Large intestine (tissue), 3 donors: ENCODE measurements around the gene BPIFB1. TPM values are rescaled to one million over a fixed set of nuclear protein-coding genes. Genes with fewer than 3 reads are reported as not detected.

Source experiments
- DNase-seq, 2 donors: peaks; one replicate each; pipeline versions ENCODE4 v3.0.0 to v3.0.0-alpha.2; 2013
- H3K27ac ChIP-seq: one replicate; pipeline ENCODE4 v1.5.1; 2013; ENCODE audit warnings: low read length
- H3K27me3 ChIP-seq: 2 replicates; pipeline ENCODE4 v1.6.1; 2013; ENCODE audit warnings: low read length; ENCODE audit not compliant: control insufficient read depth, insufficient read depth
- H3K36me3 ChIP-seq: 2 replicates; pipeline ENCODE4 v1.6.1; 2013; ENCODE audit warnings: low read length; ENCODE audit not compliant: control insufficient read depth, insufficient read depth
- H3K4me1 ChIP-seq: one replicate; pipeline ENCODE4 v1.6.1; 2013; ENCODE audit warnings: low read length; ENCODE audit not compliant: control insufficient read depth, insufficient read depth
- H3K4me3 ChIP-seq: one replicate; pipeline ENCODE4 v1.5.1; 2013; ENCODE audit warnings: low read length
- H3K9me3 ChIP-seq: one replicate; pipeline ENCODE4 v1.6.1; 2013; ENCODE audit warnings: mild to moderate bottlenecking, low read depth, low read length, moderate library complexity; ENCODE audit not compliant: control insufficient read depth
- WGBS: methylation state at CpG from one replicate; pipeline ENCODE4 v1.1.5; 2013; ENCODE audit warnings: low lambda C conversion rate; ENCODE audit not compliant: insufficient coverage; 5-methylcytosine and 5-hydroxymethylcytosine counted together
- polyA plus RNA-seq: library from polyadenylated mRNA; unstranded; fragments of 120-200 nt; gene quantifications from one replicate; pipeline ENCODE4 v1.2.1, GENCODE V29; 2013

BPIFB1 gene
- polyA plus RNA-seq, 1 donor, result not detected

- no peaks in the 10 kb centered on the region for H3K4me1 ChIP-seq
- no peak overlapping the region for H3K4me3 ChIP-seq
- WGBS, result no CpG with 5 or more reads among the region's 2 CpGs
- no peaks in the 10 kb centered on the region for H3K27me3 ChIP-seq
- H3K9me3 ChIP-seq, result no peaks in the 10 kb centered on the region
- H3K27ac ChIP-seq, result no peak overlapping the region
- DNase-seq, result no peak
- H3K36me3 ChIP-seq, result no peaks in the 10 kb centered on the region
Measured at GRCh38 chr20:33309631-33310030, 26.6 kb downstream of the BPIFB1 start.

GRCh38 chr20:33310327-33310899 lies 27.4 kb downstream of the BPIFB1 start:
- no peak for DNase-seq
- Histone ChIP-seq H3K27me3 (no peaks in the 10 kb centered on the region), H3K36me3 (no peaks in the 10 kb centered on the region), H3K4me3 (no peak overlapping the region), H3K4me1 (no peaks in the 10 kb centered on the region), H3K9me3 (no peaks in the 10 kb centered on the region), H3K27ac (no peak overlapping the region)
- WGBS, result 80% methylated on average over 1 of the region's 6 CpGs

GRCh38 chr20:33311011-33311410 lies 28.0 kb downstream of the BPIFB1 start:
- Histone ChIP-seq H3K9me3 (no peaks in the 10 kb centered on the region), H3K4me1 (no peaks in the 10 kb centered on the region), H3K27me3 (no peaks in the 10 kb centered on the region), H3K4me3 (no peak overlapping the region), H3K27ac (no peak overlapping the region), H3K36me3 (no peaks in the 10 kb centered on the region)
- WGBS, result no CpG with 5 or more reads among the region's 8 CpGs
- no peak for DNase-seq

- no peak overlapping the region for H3K4me3 ChIP-seq
- no CpG with 5 or more reads among the region's 4 CpGs for WGBS
- no peak for DNase-seq
- H3K4me1 ChIP-seq, result no peaks in the 10 kb centered on the region
- H3K36me3 ChIP-seq, result no peaks in the 10 kb centered on the region
- H3K9me3 ChIP-seq, result no peaks in the 10 kb centered on the region
- no peak overlapping the region for H3K27ac ChIP-seq
- no peaks in the 10 kb centered on the region for H3K27me3 ChIP-seq
Measured at GRCh38 chr20:33311996-33312395, 29.0 kb downstream of the BPIFB1 start.

DNA sequence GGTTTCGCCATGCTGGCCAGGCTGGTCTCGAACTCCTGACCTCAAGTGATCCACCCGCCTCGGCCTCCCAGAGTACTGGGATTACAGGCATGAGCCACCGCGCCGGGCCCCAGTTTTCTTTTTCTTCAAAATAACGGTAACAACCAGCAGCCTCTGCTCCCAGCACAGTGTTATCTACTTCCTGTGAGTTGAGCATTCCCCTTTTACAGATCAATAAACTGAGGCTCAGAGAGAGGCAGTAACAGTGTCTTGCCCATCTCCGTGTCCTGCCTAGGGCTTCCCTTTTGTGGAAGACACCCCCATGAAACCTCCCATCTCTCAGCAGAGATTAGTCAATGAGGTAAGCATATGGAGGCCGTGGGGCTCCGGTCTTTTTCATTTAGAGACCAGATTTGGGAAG lies 29.6 kb downstream of the BPIFB1 start:
- Histone ChIP-seq H3K4me3 (no peak overlapping the region), H3K27ac (no peak overlapping the region), H3K36me3 (no peaks in the 10 kb centered on the region), H3K4me1 (no peaks in the 10 kb centered on the region), H3K27me3 (peaks cover 2% of the 10 kb centered on the region), H3K9me3 (no peaks in the 10 kb centered on the region)
- no CpG with 5 or more reads among the region's 11 CpGs for WGBS
- no peak for DNase-seq

- Histone ChIP-seq H3K4me1 (no peaks in the 10 kb centered on the region), H3K36me3 (no peaks in the 10 kb centered on the region), H3K27ac (no peak overlapping the region), H3K9me3 (no peaks in the 10 kb centered on the region), H3K27me3 (peaks cover 12% of the 10 kb centered on the region), H3K4me3 (no peak overlapping the region)
- no peak for DNase-seq
- WGBS, result 100% methylated on average over 1 of the region's 7 CpGs
Measured at GRCh38 chr20:33313686-33314314, 30.8 kb downstream of the BPIFB1 start.

DNA sequence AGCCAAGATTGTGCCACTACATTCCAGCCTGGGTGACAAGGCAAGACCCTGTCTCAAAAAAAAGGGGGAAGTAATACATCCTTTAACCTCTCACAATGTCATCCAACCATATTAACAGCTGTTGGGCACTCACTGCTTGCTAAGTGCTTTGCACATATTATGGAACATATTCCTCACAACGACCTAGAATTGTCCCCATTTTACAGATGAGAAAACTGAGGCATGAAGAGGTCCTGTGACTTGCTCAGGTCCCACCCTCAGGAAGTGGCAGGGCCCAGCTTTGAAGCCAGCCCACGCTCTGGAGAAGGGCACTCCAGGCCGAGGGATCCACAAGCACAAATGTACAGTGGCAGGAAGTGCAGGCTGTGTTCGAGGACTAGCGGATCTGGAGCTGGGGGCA lies 33.3 kb downstream of the BPIFB1 start:
- no peak overlapping the region for H3K4me3 ChIP-seq
- H3K4me1 ChIP-seq, result no peaks in the 10 kb centered on the region
- H3K27me3 ChIP-seq, result peaks cover 12% of the 10 kb centered on the region
- no CpG with 5 or more reads among the region's 5 CpGs for WGBS
- H3K36me3 ChIP-seq, result no peaks in the 10 kb centered on the region
- DNase-seq, result no peak
- no peak overlapping the region for H3K27ac ChIP-seq
- H3K9me3 ChIP-seq, result no peaks in the 10 kb centered on the region

DNA sequence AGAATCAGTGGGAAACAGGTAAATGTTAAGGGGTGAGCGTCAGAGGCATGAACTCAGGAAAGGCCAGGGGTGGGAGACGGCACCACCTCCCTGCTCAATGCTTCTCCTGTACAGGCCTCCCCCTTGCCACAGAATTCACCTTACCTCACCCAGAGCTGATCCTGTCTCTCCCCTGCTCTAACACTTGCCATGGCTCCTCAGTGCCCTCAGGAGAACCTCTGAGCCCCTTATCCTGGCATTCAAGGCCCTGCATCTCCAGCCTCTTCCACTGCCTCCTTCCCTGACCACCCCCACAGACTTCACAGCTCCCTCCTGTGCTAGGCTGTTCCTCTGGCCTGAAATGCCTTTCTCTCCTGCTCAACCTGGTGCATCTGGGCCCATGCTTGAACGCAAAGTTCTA lies 33.9 kb downstream of the BPIFB1 start:
- Histone ChIP-seq H3K4me3 (no peak overlapping the region), H3K36me3 (no peaks in the 10 kb centered on the region), H3K9me3 (no peaks in the 10 kb centered on the region), H3K27ac (no peak overlapping the region), H3K27me3 (peaks cover 12% of the 10 kb centered on the region), H3K4me1 (no peaks in the 10 kb centered on the region)
- WGBS, result no CpG with 5 or more reads among the region's 3 CpGs
- no peak for DNase-seq

DNA sequence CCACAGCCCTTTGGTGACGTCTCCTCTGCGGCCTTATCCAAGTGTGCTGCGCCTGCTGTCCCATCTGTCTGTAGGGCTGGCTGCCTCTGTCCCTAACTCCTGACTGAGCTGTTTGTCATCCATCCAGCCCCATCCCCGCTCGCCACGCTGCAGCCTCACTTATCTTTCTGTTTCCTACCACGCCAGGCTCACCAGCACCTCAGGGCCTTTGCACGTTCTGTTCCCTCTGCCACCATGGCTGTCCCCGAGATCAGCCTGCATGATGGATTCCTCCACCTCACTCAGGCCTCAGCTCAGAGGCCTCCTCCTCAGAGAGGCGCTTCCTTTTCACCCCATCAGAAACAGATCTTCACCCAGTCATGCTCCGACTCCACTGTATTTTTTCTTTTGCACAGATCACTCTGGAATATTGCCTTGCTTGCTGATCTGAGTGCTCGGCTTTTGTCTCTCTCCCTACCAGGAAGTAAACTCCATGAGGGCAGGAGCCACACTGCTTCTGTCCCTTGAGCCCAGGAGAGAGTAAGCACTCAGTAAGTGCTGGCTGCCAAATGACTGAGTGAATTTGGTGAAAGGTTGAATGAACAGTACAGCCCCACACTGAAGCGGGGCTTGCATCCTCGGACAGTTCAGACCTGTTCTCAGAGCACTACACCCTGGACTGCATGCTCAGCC lies 34.5 kb downstream of the BPIFB1 start:
- Histone ChIP-seq H3K9me3 (no peaks in the 10 kb centered on the region), H3K36me3 (no peaks in the 10 kb centered on the region), H3K27me3 (peaks cover 12% of the 10 kb centered on the region), H3K27ac (no peak overlapping the region), H3K4me3 (no peak overlapping the region), H3K4me1 (no peaks in the 10 kb centered on the region)
- no peak for DNase-seq
- WGBS, result 100% methylated on average over 3 of the region's 14 CpGs

GRCh38 chr20:33318096-33318429 lies 35.0 kb downstream of the BPIFB1 start:
- no peak for DNase-seq
- WGBS, result no CpG with 5 or more reads among the region's 5 CpGs
- Histone ChIP-seq H3K27ac (no peak overlapping the region), H3K4me1 (no peaks in the 10 kb centered on the region), H3K27me3 (peaks cover 12% of the 10 kb centered on the region), H3K9me3 (no peaks in the 10 kb centered on the region), H3K4me3 (no peak overlapping the region), H3K36me3 (no peaks in the 10 kb centered on the region)

- H3K4me1 ChIP-seq, result no peaks in the 10 kb centered on the region
- WGBS, result no CpG with 5 or more reads among the region's 10 CpGs
- no peak for DNase-seq
- no peaks in the 10 kb centered on the region for H3K9me3 ChIP-seq
- H3K36me3 ChIP-seq, result no peaks in the 10 kb centered on the region
- no peak overlapping the region for H3K27ac ChIP-seq
- peaks cover 12% of the 10 kb centered on the region for H3K27me3 ChIP-seq
- H3K4me3 ChIP-seq, result no peak overlapping the region
Measured at GRCh38 chr20:33320006-33320405, 37.0 kb downstream of the BPIFB1 start.
